ENCODE results near the gene EVA1B. TPM values are rescaled to one million over a fixed set of nuclear protein-coding genes. Genes with fewer than 3 reads are reported as not detected.
A peak's percentile ranks its signal among the peaks of the same experiment; 100 is the strongest.

The EVA1B gene
- total RNA-seq, 1 experiment from 2014 or later, result 79.0 TPM

DNA sequence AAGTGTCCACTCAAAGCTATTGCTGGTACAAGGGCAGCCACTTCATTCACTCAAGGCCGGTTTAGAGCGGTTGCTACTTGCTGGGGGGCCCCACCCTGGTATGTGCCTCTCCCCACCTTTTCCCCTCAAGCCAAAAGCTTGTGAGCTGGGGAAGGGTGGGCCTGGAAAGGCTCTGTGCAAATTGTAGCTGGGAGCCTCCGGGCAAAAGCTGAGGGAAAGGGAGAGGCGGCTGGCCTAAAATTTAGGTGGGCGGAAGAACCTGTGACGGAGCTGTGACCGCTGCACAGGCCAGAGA lies 17.6 kb downstream of the EVA1B start:
- CTCF ChIA-PET, result interaction anchor here (0.7 to 1.5 kb wide), 3 partner anchors 20 to 156 kb away, joined by 3 to 6 read pairs (median 5); partner anchors contain the start of gene TRAPPC3
- no peaks in the 10 kb centered on the region for H3K9me3 ChIP-seq (ENCODE audit: control insufficient read depth, insufficient read depth, low read depth, low read length)
- peaks cover 15% of the 10 kb centered on the region for H3K4me1 ChIP-seq (ENCODE audit: control insufficient read depth, insufficient read depth, low read length)
- intact Hi-C loops (cut with micrococcal nuclease; ENCODE audit: unreplicated experiment), result no loop called here
- no peak for TF ChIP-seq SIN3A (IDR thresholded peaks at IDR 0.05; ENCODE audit: borderline replicate concordance, insufficient read depth, low read depth, low read length)
- H3K27me3 ChIP-seq (ENCODE audit: control insufficient read depth, insufficient read depth, low read length), result no peaks in the 10 kb centered on the region
- peaks cover 16% of the 10 kb centered on the region for H3K36me3 ChIP-seq (ENCODE audit: control insufficient read depth, insufficient read depth, low read length)
- no TSS peak for BruUV-seq (replicated peaks)
- peak overlapping the region; percentile 65 to 85; a peak in 3 of 4 replicates for H3K4me3 ChIP-seq (ENCODE audit: low read depth in 2 of 2, low read length in 2 of 2)
- POLR2A ChIA-PET, result interaction anchor here (0.7 kb wide), 1 partner anchor 23 kb away, joined by 3 read pairs; no protein-coding TSS in a partner anchor
- in situ Hi-C loops (cut with HindIII; ENCODE audit: low pct_unique_long_range_greater_than_20kb, low sequenced_read_pairs), result no loop called here
- H3K27ac ChIP-seq (ENCODE audit: low read length), result peak overlapping the region; percentile 67; the same call in 1 of the 2 replicates
- no peak for DNase-seq (ENCODE audit: low read depth, low spot score)
- peak; percentile 7 for ATAC-seq

DNA sequence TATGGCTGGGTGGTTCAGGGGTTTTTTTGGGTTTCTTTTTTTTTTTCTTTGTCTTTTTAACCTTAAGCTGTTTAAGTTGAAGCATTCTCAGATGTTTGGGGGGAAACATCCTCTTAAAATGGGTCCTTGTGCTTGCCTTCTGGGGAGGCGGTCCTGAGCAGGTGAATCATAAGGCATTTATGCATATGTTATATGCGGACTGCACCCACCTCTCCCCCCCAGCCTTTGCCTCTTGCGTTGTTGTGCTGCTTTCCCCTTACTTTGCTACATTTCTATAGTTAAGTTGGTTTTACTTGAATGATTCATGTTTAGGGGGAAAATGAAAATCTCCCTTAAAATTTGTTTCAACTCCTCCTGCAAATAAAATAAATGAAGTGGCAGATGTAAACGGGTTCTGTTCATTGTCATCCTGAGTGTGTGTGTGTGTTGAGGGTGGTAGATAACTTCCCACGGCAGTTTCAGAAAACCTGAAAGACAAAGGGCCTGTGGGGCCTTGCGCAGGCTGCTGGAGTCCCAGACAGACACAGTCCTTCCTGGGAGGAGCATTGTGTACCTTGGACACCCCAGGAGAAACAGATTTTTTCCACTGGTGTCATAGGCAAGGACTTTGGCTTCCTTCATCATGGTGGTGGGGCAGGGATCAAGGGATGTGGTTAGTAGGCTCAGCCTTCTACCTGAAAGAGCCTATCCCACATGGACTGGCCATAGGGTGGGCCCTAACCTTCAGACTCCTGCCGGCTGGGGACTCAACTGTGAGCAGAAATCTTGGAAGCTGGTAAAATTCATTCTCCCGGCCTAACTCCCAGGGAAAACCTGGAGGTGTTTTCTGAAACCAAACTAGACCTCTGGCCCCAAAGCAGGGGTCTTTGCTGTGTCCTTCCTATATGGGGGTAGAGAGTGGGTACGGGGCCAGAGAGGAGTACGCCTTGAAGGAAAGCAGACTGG lies 18.2 kb downstream of the EVA1B start:
- Histone ChIP-seq H3K27me3 (ENCODE audit: control insufficient read depth, insufficient read depth, low read length) (no peaks in the 10 kb centered on the region), H3K9me3 (ENCODE audit: control insufficient read depth, insufficient read depth, low read depth, low read length) (no peaks in the 10 kb centered on the region), H3K4me3 (ENCODE audit: low read depth in 2 of 2, low read length in 2 of 2) (no peak overlapping the region), H3K4me1 (ENCODE audit: control insufficient read depth, insufficient read depth, low read length) (peaks cover 18% of the 10 kb centered on the region), H3K27ac (ENCODE audit: low read length) (no peak overlapping the region), H3K36me3 (ENCODE audit: control insufficient read depth, insufficient read depth, low read length) (peaks cover 20% of the 10 kb centered on the region)
- CTCF ChIA-PET, result interaction anchor here (1.3 to 1.5 kb wide), 2 partner anchors 20 to 156 kb away, joined by 5 to 6 read pairs; partner anchors contain the start of gene TRAPPC3
- intact Hi-C loops (cut with micrococcal nuclease; ENCODE audit: unreplicated experiment), result no loop called here
- no peak for DNase-seq (ENCODE audit: low read depth, low spot score)
- in situ Hi-C loops (cut with HindIII; ENCODE audit: low pct_unique_long_range_greater_than_20kb, low sequenced_read_pairs), result no loop called here
- BruUV-seq (replicated peaks), result no TSS peak
- ATAC-seq, result no peak
- TF ChIP-seq, protein P1, sequence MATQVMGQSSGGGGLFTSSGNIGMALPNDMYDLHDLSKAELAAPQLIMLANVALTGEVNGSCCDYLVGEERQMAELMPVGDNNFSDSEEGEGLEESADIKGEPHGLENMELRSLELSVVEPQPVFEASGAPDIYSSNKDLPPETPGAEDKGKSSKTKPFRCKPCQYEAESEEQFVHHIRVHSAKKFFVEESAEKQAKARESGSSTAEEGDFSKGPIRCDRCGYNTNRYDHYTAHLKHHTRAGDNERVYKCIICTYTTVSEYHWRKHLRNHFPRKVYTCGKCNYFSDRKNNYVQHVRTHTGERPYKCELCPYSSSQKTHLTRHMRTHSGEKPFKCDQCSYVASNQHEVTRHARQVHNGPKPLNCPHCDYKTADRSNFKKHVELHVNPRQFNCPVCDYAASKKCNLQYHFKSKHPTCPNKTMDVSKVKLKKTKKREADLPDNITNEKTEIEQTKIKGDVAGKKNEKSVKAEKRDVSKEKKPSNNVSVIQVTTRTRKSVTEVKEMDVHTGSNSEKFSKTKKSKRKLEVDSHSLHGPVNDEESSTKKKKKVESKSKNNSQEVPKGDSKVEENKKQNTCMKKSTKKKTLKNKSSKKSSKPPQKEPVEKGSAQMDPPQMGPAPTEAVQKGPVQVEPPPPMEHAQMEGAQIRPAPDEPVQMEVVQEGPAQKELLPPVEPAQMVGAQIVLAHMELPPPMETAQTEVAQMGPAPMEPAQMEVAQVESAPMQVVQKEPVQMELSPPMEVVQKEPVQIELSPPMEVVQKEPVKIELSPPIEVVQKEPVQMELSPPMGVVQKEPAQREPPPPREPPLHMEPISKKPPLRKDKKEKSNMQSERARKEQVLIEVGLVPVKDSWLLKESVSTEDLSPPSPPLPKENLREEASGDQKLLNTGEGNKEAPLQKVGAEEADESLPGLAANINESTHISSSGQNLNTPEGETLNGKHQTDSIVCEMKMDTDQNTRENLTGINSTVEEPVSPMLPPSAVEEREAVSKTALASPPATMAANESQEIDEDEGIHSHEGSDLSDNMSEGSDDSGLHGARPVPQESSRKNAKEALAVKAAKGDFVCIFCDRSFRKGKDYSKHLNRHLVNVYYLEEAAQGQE (IDR thresholded peaks at IDR 0.05; ENCODE audit: insufficient read depth in 1 of 2, low read depth in 2 of 2, low read length in 1 of 2), result no peak
- TF ChIP-seq TCF7L2 (IDR thresholded peaks at IDR 0.05; ENCODE audit: low read depth, low read length), result no peak
- TF ChIP-seq POLR2AphosphoS5 (IDR thresholded peaks at IDR 0.05; ENCODE audit: low read depth, low read length), result no peak
- no peak for TF ChIP-seq SIN3A (IDR thresholded peaks at IDR 0.05; ENCODE audit: borderline replicate concordance, insufficient read depth, low read depth, low read length)
- TF ChIP-seq, protein P2, sequence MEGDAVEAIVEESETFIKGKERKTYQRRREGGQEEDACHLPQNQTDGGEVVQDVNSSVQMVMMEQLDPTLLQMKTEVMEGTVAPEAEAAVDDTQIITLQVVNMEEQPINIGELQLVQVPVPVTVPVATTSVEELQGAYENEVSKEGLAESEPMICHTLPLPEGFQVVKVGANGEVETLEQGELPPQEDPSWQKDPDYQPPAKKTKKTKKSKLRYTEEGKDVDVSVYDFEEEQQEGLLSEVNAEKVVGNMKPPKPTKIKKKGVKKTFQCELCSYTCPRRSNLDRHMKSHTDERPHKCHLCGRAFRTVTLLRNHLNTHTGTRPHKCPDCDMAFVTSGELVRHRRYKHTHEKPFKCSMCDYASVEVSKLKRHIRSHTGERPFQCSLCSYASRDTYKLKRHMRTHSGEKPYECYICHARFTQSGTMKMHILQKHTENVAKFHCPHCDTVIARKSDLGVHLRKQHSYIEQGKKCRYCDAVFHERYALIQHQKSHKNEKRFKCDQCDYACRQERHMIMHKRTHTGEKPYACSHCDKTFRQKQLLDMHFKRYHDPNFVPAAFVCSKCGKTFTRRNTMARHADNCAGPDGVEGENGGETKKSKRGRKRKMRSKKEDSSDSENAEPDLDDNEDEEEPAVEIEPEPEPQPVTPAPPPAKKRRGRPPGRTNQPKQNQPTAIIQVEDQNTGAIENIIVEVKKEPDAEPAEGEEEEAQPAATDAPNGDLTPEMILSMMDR (IDR thresholded peaks at IDR 0.05), result no peak
- POLR2A ChIA-PET, result interaction anchor here (0.7 kb wide), 1 partner anchor 23 kb away, joined by 3 read pairs; no protein-coding TSS in a partner anchor

DNA sequence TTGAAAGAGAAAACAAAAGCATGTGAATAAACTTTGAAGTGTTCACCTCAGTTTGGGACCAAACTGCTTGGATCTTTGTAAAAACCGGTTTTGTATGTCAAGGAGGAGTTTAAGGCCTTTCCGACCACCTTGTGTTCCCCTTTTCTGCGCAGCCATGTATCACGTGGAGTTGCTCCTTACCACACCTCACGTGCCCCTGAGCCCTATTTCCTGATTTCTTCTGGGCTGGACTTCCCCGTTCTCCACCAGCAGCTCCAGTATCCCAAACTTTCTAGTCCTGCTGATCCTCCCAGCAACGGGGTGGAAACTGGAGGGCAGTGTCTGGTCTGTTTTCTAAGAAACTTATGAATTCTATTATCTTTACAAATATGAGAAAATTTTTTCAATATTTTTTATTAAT lies 18.9 kb downstream of the EVA1B start:
- no peak for ATAC-seq
- TSS peak; percentile 83 for BruUV-seq (replicated peaks)

More for the DNA sequence above, 18.9 kb downstream of the EVA1B start:
- H3K4me1 ChIP-seq (ENCODE audit: control insufficient read depth, insufficient read depth, low read length), result peaks cover 21% of the 10 kb centered on the region
- no peaks in the 10 kb centered on the region for H3K27me3 ChIP-seq (ENCODE audit: control insufficient read depth, insufficient read depth, low read length)
- ChIA-PET POLR2A (no interaction called here), CTCF (no interaction called here)
- intact Hi-C loops (cut with micrococcal nuclease; ENCODE audit: unreplicated experiment) (no loop called here), in situ Hi-C loops (cut with HindIII; ENCODE audit: low pct_unique_long_range_greater_than_20kb, low sequenced_read_pairs) (no loop called here)
- H3K9me3 ChIP-seq (ENCODE audit: control insufficient read depth, insufficient read depth, low read depth, low read length), result no peaks in the 10 kb centered on the region
- TF ChIP-seq SIN3A (IDR thresholded peaks at IDR 0.05; ENCODE audit: borderline replicate concordance, insufficient read depth, low read depth, low read length), result no peak
- no peak for TF ChIP-seq POLR2AphosphoS5 (IDR thresholded peaks at IDR 0.05; ENCODE audit: low read depth, low read length)
- TF ChIP-seq TCF7L2 (IDR thresholded peaks at IDR 0.05; ENCODE audit: low read depth, low read length), result no peak
- TF ChIP-seq, protein P2 (IDR thresholded peaks at IDR 0.05), result no peak
- DNase-seq (ENCODE audit: low read depth, low spot score), result no peak
- peaks cover 23% of the 10 kb centered on the region for H3K36me3 ChIP-seq (ENCODE audit: control insufficient read depth, insufficient read depth, low read length)
- no peak overlapping the region for H3K4me3 ChIP-seq (ENCODE audit: low read depth in 2 of 2, low read length in 2 of 2)
- no peak overlapping the region for H3K27ac ChIP-seq (ENCODE audit: low read length)
